IMR-90 (cell line): ENCODE measurements around the gene MPPED2. TPM values are rescaled to one million over a fixed set of nuclear protein-coding genes. Genes with fewer than 3 reads are reported as not detected.

Source experiments
- ATAC-seq: fragments of 200-7000 bp; cut with Tn5 transposase; 2 replicates; pipeline ENCODE4 v1.9.1; 2020; ENCODE audit warnings: low read depth, mild to moderate bottlenecking, moderate library complexity
- BruUV-seq: library from RNA; stranded (reverse); fragments of 400-500 nt; replicated peaks from 2 replicates; lab custom pipeline; 2021; lab: Mats Ljungman, UMichigan
- CTCF ChIA-PET: fragments of 300-600 bp; formaldehyde crosslinking; extraction: SDS; loops from one replicate; lab custom pipeline; 2021; ENCODE audit warnings: antibody characterized with exemption; lab: Yijun Ruan, JAX
- POLR2A ChIA-PET: fragments of 300-600 bp; sonication (Branson Sonifier 250); formaldehyde crosslinking; loops from one replicate; lab custom pipeline; 2022; ENCODE audit warnings: antibody characterized with exemption; ENCODE audit not compliant: unreplicated experiment; lab: Charles Lee
- DNase-seq: peaks from one replicate; pipeline ENCODE4 v3.0.0; 2013
- H2AFZ ChIP-seq: replicated peaks from 2 replicates; pipeline ENCODE3; 2013; ENCODE audit warnings: low read length, mild to moderate bottlenecking; ENCODE audit not compliant: poor library complexity
- H2AK5ac ChIP-seq: 2 replicates; pipeline ENCODE4 v1.6.1; 2013; ENCODE audit warnings: low read depth, low read length, inconsistent platforms
- H2AK9ac ChIP-seq: replicated peaks from 2 replicates; pipeline ENCODE3; 2013; ENCODE audit warnings: mild to moderate bottlenecking, low read depth, low read length, moderate library complexity; ENCODE audit not compliant: poor library complexity
- H2BK120ac ChIP-seq: 2 replicates; pipeline ENCODE4 v1.6.1; 2013; ENCODE audit warnings: low read depth, low read length, inconsistent platforms
- H2BK15ac ChIP-seq: 3 replicates; pipeline ENCODE4 v1.6.1; 2013; ENCODE audit warnings: low read depth, low read length, inconsistent platforms
- H2BK20ac ChIP-seq: 2 replicates; pipeline ENCODE4 v1.6.1; 2013; ENCODE audit warnings: low read depth, mild to moderate bottlenecking, inconsistent platforms, low read length, moderate library complexity
- H2BK5ac ChIP-seq: 2 replicates; pipeline ENCODE4 v1.6.1; 2013; ENCODE audit warnings: mild to moderate bottlenecking, low read depth, low read length, inconsistent platforms; ENCODE audit not compliant: poor library complexity, severe bottlenecking
- H3K14ac ChIP-seq: replicated peaks from 2 replicates; pipeline ENCODE4 v1.6.1; 2013; ENCODE audit warnings: low read depth, low read length, inconsistent platforms
- H3K18ac ChIP-seq: 2 replicates; pipeline ENCODE4 v1.6.1; 2013; ENCODE audit warnings: low read depth, low read length, control low read depth
- H3K23ac ChIP-seq: 2 replicates; pipeline ENCODE4 v1.6.1; 2013; ENCODE audit warnings: low read depth, low read length, inconsistent platforms
- H3K27ac ChIP-seq: 2 replicates; pipeline ENCODE4 v1.5.1; 2013; ENCODE audit warnings: mild to moderate bottlenecking, control low read depth, low read length; ENCODE audit not compliant: insufficient read depth
- H3K27me3 ChIP-seq: 2 replicates; pipeline ENCODE4 v1.6.1; 2013; ENCODE audit warnings: low read length; ENCODE audit not compliant: control insufficient read depth, insufficient read depth
- H3K36me3 ChIP-seq: 2 replicates; pipeline ENCODE4 v1.6.1; 2013; ENCODE audit warnings: low read length, mixed read lengths; ENCODE audit not compliant: control insufficient read depth, insufficient read depth
- H3K4ac ChIP-seq: 2 replicates; pipeline ENCODE4 v1.6.1; 2013; ENCODE audit warnings: low read depth, low read length, inconsistent platforms
- H3K4me1 ChIP-seq: 2 replicates; pipeline ENCODE4 v1.6.1; 2013; ENCODE audit warnings: low read length, mixed read lengths; ENCODE audit not compliant: control insufficient read depth, insufficient read depth
- H3K4me2 ChIP-seq: 2 replicates; pipeline ENCODE4 v1.6.1; 2013; ENCODE audit warnings: low read depth, mild to moderate bottlenecking, control low read depth, low read length, moderate library complexity
- H3K4me3 ChIP-seq: 2 replicates; pipeline ENCODE4 v1.5.1; 2013; ENCODE audit warnings: low read depth, mild to moderate bottlenecking, control low read depth, low read length, moderate library complexity; ENCODE audit not compliant: insufficient read depth
- H3K56ac ChIP-seq: 2 replicates; pipeline ENCODE4 v1.6.1; 2013; ENCODE audit warnings: low read length, inconsistent platforms; ENCODE audit not compliant: insufficient read depth; ENCODE audit errors: extremely low read depth
- H3K79me1 ChIP-seq, 2 experiments: 2 replicates each; pipeline ENCODE4 v1.6.1; 2013; ENCODE audit warnings: low read length in 2 of 2, inconsistent platforms in 1 of 2, low read depth in 1 of 2
- H3K9ac ChIP-seq: 2 replicates; pipeline ENCODE4 v1.6.1; 2013; ENCODE audit warnings: low read depth, low read length, control low read depth
- H3K9me1 ChIP-seq: 2 replicates; pipeline ENCODE4 v1.6.1; 2013; ENCODE audit warnings: low read length, inconsistent platforms; ENCODE audit not compliant: insufficient read depth
- H3K9me3 ChIP-seq: 2 replicates; pipeline ENCODE4 v1.6.1; 2013; ENCODE audit warnings: low read length; ENCODE audit not compliant: control insufficient read depth, insufficient read depth
- H4K20me1 ChIP-seq: 2 replicates; pipeline ENCODE4 v1.6.1; 2013; ENCODE audit warnings: low read length, inconsistent platforms; ENCODE audit not compliant: insufficient read depth
- H4K5ac ChIP-seq: 2 replicates; pipeline ENCODE4 v1.6.1; 2013; ENCODE audit warnings: mild to moderate bottlenecking, low read depth, low read length, control low read depth
- H4K8ac ChIP-seq, 2 experiments: 2 replicates each; pipeline ENCODE4 v1.6.1; 2013; ENCODE audit warnings: low read depth in 2 of 2, low read length in 2 of 2, control low read depth in 1 of 2, inconsistent platforms in 1 of 2
- H4K91ac ChIP-seq: 2 replicates; pipeline ENCODE4 v1.6.1; 2013; ENCODE audit warnings: low read depth, low read length, inconsistent platforms; ENCODE audit not compliant: insufficient read depth
- FOS ChIP-seq: fragments of 150-350 bp; IDR thresholded peaks from 2 replicates; pipeline ENCODE4 v1.6.1; 2016; ENCODE audit warnings: low read depth, low read length
- MAZ ChIP-seq: IDR thresholded peaks from 2 replicates; pipeline ENCODE4 v1.6.1; 2012; ENCODE audit warnings: low read depth, mild to moderate bottlenecking, low read length, improper control_type of control experiment, moderate library complexity, borderline replicate concordance
- POLR2A ChIP-seq: IDR thresholded peaks from 2 replicates; pipeline ENCODE4 v1.6.1; 2012; ENCODE audit warnings: mild to moderate bottlenecking, low read depth, low read length
- WGBS, 2 experiments: methylation state at CpG; one replicate each; pipeline versions ENCODE4 v1.1.5 to v1.1.7; 2013; ENCODE audit warnings: missing lambda C conversion rate in 2 of 2; ENCODE audit not compliant: insufficient read length in 1 of 2; ENCODE audit errors: extremely low coverage in 2 of 2; 5-methylcytosine and 5-hydroxymethylcytosine counted together
- dilution Hi-C: fragments of 300-500 bp; cut with HindIII; formaldehyde crosslinking; loops from one replicate; pipeline ENCODE4 v1.14.3; 2018; ENCODE audit warnings: low sequenced_read_pairs; ENCODE audit not compliant: unreplicated experiment
- in situ Hi-C: fragments of 300-500 bp; cut with MboI; formaldehyde crosslinking; loops from 3 replicates; pipeline ENCODE4 v1.14.3; 2019; ENCODE audit warnings: low sequenced_read_pairs, inconsistent platforms, mixed read lengths
- intact Hi-C: fragments of 100-400 bp; cut with micrococcal nuclease; formaldehyde crosslinking; loops from 2 replicates; pipeline ENCODE4 v1.10.0; 2022
- polyA plus RNA-seq, 3 experiments: library from polyadenylated mRNA; depleted of rRNA; stranded (reverse); fragments of >200 nt; gene quantifications; 2 replicates each; pipeline ENCODE4 v1.2.3, GENCODE V29; 2012; ENCODE audit warnings: low replicate concordance in 1 of 3
- total RNA-seq: library from RNA; depleted of rRNA; stranded (reverse); fragments of >200 nt; gene quantifications from 2 replicates; pipeline ENCODE4 v1.2.3, GENCODE V29; 2012
- TF ChIP-seq, protein P1 (sequence below): conservative IDR thresholded peaks from 2 replicates; pipeline ENCODE4 v1.5.1; 2012; ENCODE audit warnings: mild to moderate bottlenecking, low read depth, low read length, improper control_type of control experiment

MPPED2 gene
- total and polyA plus RNA-seq, 2 of the 4 experiments (the other 2 are of a cell fraction) = 0.10 TPM; not detected in 1

DNA sequence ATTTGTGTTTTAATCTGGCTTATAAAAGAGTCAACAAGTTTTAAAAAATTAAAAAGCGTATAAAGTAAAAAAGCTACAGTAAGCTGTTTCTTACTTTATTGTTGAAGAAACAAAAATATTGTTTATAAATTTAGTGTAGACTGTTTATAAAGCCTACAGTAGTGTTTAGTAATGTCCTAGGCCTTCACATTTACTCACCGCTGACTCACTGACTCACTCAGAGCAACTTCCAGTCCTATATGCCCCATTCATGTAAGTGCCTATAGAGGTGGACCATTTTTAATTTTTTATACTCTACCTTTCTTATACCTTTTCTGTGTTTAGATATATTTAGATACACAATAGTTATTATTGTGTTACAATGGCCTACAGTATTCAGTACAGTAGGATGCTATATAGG is 12.2 kb downstream of the MPPED2 start:
- POLR2A ChIA-PET = no interaction called here
- Histone ChIP-seq H3K4me1 (no peaks in the 10 kb centered on the region), H3K4me3 (no peak overlapping the region), H2BK15ac (no peak overlapping the region), H3K23ac (no peak overlapping the region), H4K91ac (no peak overlapping the region), H3K56ac (no peak overlapping the region), H2BK20ac (no peak overlapping the region), H3K4ac (no peak overlapping the region), H4K8ac (no peak overlapping the region), H3K27me3 (peaks cover 2% of the 10 kb centered on the region; the same call in 1 of the 2 replicates), H3K9me1 (0 out of 2 replicates have a peak, but pooled peaks cover 2% of the 10 kb centered on the region), H3K9ac (no peak overlapping the region), H3K79me1 (no peaks in the 10 kb centered on the region), H2BK120ac (no peak overlapping the region), H2AFZ (no peak overlapping the region), H3K14ac (no peak overlapping the region), H3K9me3 (no peaks in the 10 kb centered on the region), H3K36me3 (no peaks in the 10 kb centered on the region), H4K5ac (no peak overlapping the region), H3K4me2 (no peak overlapping the region), H2AK5ac (no peak overlapping the region), H2AK9ac (no peak overlapping the region), H3K18ac (no peak overlapping the region), H2BK5ac (no peak overlapping the region), H4K20me1 (no peaks in the 10 kb centered on the region), H3K27ac (no peak overlapping the region)
- ATAC-seq = peak; percentile 85
- no TSS peak for BruUV-seq
- WGBS, 2 experiments = no CpG with 5 or more reads among the region's 2 CpGs
- DNase-seq = peak; percentile 64
- TF ChIP-seq MAZ = no peak
- TF ChIP-seq POLR2A = no peak
- peak; percentile 57; the same call in 1 of the 2 replicates for TF ChIP-seq FOS
- TF ChIP-seq, protein P1, sequence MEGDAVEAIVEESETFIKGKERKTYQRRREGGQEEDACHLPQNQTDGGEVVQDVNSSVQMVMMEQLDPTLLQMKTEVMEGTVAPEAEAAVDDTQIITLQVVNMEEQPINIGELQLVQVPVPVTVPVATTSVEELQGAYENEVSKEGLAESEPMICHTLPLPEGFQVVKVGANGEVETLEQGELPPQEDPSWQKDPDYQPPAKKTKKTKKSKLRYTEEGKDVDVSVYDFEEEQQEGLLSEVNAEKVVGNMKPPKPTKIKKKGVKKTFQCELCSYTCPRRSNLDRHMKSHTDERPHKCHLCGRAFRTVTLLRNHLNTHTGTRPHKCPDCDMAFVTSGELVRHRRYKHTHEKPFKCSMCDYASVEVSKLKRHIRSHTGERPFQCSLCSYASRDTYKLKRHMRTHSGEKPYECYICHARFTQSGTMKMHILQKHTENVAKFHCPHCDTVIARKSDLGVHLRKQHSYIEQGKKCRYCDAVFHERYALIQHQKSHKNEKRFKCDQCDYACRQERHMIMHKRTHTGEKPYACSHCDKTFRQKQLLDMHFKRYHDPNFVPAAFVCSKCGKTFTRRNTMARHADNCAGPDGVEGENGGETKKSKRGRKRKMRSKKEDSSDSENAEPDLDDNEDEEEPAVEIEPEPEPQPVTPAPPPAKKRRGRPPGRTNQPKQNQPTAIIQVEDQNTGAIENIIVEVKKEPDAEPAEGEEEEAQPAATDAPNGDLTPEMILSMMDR = no peak
- CTCF ChIA-PET = no interaction called here
- in situ Hi-C loops = no loop called here
- intact Hi-C loops = loop anchor here (5.0 kb wide), 1 partner anchor 142 kb away; no protein-coding TSS in a partner anchor
- dilution Hi-C loops = no loop called here
